BJ (cell line): ENCODE results near the gene POFUT1. TPM values are rescaled to one million over a fixed set of nuclear protein-coding genes. Genes with fewer than 3 reads are reported as not detected.
"Not testable (repeated sequence)": the region's sequence is repeated elsewhere in the genome, so short reads cannot be mapped to it uniquely, and the experiment has no call there.

Experiments
- CTCF ChIA-PET: fragments of 350-600 bp; formaldehyde crosslinking; extraction: SDS; loops from one replicate; lab custom pipeline; 2021; ENCODE audit warnings: antibody characterized with exemption, inconsistent platforms; lab: Yijun Ruan, JAX
- POLR2A ChIA-PET: fragments of 300-600 bp; sonication (Branson Sonifier 250); formaldehyde crosslinking; extraction: SDS; loops from one replicate; lab custom pipeline; 2021; ENCODE audit warnings: antibody characterized with exemption; lab: Charles Lee
- DNase-seq: peaks from one replicate; pipeline ENCODE4 v3.0.0-alpha.2; 2011; ENCODE audit warnings: low read depth
- H3K27me3 ChIP-seq: 2 replicates; pipeline ENCODE4 v1.6.0; 2011; ENCODE audit warnings: low read length; ENCODE audit not compliant: control insufficient read depth, insufficient read depth
- H3K36me3 ChIP-seq: 2 replicates; pipeline ENCODE4 v1.5.1; 2011; ENCODE audit warnings: low read length; ENCODE audit not compliant: control insufficient read depth, insufficient read depth
- H3K4me3 ChIP-seq: 2 replicates; pipeline ENCODE4 v1.5.1; 2011; ENCODE audit warnings: low read depth, mild to moderate bottlenecking, control low read depth, low read length
- CTCF ChIP-seq: IDR thresholded peaks from 2 replicates; pipeline ENCODE4 v1.5.1; 2011; ENCODE audit warnings: low read depth, mild to moderate bottlenecking, control low read depth, inconsistent platforms, low read length, moderate library complexity; ENCODE audit not compliant: insufficient read depth
- polyA plus RNA-seq: library from polyadenylated mRNA; depleted of rRNA; stranded (reverse); fragments of >200 nt; gene quantifications from 2 replicates; pipeline ENCODE4 v1.2.3, GENCODE V29; 2011

POFUT1 gene
- polyA plus RNA-seq, 1 experiment: 56.7 TPM

GRCh38 chr20:32248043-32248442, 40.4 kb downstream of the POFUT1 start:
- DNase-seq: no peak
- Histone ChIP-seq H3K4me3 (no peak overlapping the region), H3K36me3 (no peaks in the 10 kb centered on the region), H3K27me3 (no peaks in the 10 kb centered on the region)
- TF ChIP-seq CTCF: no peak
- ChIA-PET CTCF (no interaction called here), POLR2A (no interaction called here)

GRCh38 chr20:32249030-32249738, 41.5 kb downstream of the POFUT1 start:
- H3K36me3 ChIP-seq: no peaks in the 10 kb centered on the region
- ChIA-PET CTCF (no interaction called here), POLR2A (no interaction called here)
- H3K4me3 ChIP-seq: no peak overlapping the region
- DNase-seq: no peak
- TF ChIP-seq CTCF: no peak
- H3K27me3 ChIP-seq: peaks cover 3% of the 10 kb centered on the region; the same call in 1 of the 2 replicates

GRCh38 chr20:32251470-32251869, 43.8 kb downstream of the POFUT1 start:
- no peak for TF ChIP-seq CTCF
- Histone ChIP-seq H3K36me3 (no peaks in the 10 kb centered on the region), H3K4me3 (no peak overlapping the region), H3K27me3 (peaks cover 3% of the 10 kb centered on the region; the same call in 1 of the 2 replicates)
- ChIA-PET POLR2A (no interaction called here), CTCF (no interaction called here)
- DNase-seq: no peak

- Histone ChIP-seq H3K36me3 (no peaks in the 10 kb centered on the region), H3K27me3 (peaks cover 3% of the 10 kb centered on the region; the same call in 1 of the 2 replicates), H3K4me3 (no peak overlapping the region)
- no peak for TF ChIP-seq CTCF
- POLR2A ChIA-PET: no interaction called here
- no peak for DNase-seq
- CTCF ChIA-PET: no interaction called here
These were observed 44.5 kb downstream of the POFUT1 start for GRCh38 chr20:32252189-32252588.

- DNase-seq, H3K36me3 ChIP-seq, H3K4me3 ChIP-seq, CTCF ChIA-PET, POLR2A ChIA-PET, H3K27me3 ChIP-seq: not testable (repeated sequence)
These were observed 53.3 kb downstream of the POFUT1 start for GRCh38 chr20:32260973-32261372.

- peaks cover 5% of the 10 kb centered on the region for H3K27me3 ChIP-seq
- ChIA-PET POLR2A (no interaction called here), CTCF (no interaction called here)
- no peak for DNase-seq
- no peaks in the 10 kb centered on the region for H3K36me3 ChIP-seq
- no peak overlapping the region for H3K4me3 ChIP-seq
- TF ChIP-seq CTCF: no peak
These were observed 54.0 kb downstream of the POFUT1 start for GRCh38 chr20:32261644-32262043.
